ENCODE measurements around the gene EMSY.
"Not testable (repeated sequence)": the region's sequence is repeated elsewhere in the genome, so short reads cannot be mapped to it uniquely, and the experiment has no call there.

EMSY gene, protein sequence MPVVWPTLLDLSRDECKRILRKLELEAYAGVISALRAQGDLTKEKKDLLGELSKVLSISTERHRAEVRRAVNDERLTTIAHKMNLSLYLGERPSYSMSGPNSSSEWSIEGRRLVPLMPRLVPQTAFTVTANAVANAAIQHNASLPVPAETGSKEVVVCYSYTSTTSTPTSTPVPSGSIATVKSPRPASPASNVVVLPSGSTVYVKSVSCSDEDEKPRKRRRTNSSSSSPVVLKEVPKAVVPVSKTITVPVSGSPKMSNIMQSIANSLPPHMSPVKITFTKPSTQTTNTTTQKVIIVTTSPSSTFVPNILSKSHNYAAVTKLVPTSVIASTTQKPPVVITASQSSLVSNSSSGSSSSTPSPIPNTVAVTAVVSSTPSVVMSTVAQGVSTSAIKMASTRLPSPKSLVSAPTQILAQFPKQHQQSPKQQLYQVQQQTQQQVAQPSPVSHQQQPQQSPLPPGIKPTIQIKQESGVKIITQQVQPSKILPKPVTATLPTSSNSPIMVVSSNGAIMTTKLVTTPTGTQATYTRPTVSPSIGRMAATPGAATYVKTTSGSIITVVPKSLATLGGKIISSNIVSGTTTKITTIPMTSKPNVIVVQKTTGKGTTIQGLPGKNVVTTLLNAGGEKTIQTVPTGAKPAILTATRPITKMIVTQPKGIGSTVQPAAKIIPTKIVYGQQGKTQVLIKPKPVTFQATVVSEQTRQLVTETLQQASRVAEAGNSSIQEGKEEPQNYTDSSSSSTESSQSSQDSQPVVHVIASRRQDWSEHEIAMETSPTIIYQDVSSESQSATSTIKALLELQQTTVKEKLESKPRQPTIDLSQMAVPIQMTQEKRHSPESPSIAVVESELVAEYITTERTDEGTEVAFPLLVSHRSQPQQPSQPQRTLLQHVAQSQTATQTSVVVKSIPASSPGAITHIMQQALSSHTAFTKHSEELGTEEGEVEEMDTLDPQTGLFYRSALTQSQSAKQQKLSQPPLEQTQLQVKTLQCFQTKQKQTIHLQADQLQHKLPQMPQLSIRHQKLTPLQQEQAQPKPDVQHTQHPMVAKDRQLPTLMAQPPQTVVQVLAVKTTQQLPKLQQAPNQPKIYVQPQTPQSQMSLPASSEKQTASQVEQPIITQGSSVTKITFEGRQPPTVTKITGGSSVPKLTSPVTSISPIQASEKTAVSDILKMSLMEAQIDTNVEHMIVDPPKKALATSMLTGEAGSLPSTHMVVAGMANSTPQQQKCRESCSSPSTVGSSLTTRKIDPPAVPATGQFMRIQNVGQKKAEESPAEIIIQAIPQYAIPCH (N-terminal part only)

DNA sequence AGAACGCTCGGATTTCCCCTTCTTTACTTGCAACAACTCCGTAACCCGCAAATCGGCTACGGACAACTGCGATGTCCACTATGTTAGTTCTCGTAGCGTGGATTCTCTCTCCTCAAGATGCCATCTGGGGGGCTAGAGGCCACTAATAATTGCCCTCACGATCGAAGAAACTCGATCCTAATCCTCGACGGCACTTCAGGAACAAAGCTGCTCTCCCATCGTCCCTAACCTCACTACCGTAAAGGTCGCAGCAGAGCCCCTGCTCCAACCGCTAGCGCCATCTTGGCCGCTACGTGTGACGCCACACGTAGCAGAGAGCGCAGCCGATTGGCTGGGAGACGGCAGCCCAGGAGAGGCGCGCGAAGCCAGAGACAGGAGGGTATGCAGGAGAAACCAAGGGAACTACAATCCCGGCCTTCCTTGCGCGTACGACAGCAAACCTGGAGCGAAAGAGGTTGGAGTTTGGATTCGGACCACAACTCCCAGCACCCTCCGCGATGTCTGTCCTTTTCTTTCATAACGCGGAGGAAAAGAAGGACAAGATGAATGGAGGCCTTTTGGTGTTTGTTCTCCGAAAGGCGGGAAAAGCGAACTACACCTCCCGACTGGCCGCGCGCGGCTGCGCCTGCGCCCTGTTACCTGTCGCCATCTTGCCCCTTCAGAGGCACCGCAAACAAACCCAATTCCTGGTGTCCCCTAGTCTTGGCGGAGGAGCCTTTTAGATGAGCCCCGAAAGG is at the start of gene EMSY:
Gene EMSY (plus strand): TSS at position 635 of the 737 bp plus-strand sequence. CDS start 1,921 bp downstream, outside the sequence.
- peak; percentile 75 for DNase-seq (ENCODE audit: low read depth)

DNA sequence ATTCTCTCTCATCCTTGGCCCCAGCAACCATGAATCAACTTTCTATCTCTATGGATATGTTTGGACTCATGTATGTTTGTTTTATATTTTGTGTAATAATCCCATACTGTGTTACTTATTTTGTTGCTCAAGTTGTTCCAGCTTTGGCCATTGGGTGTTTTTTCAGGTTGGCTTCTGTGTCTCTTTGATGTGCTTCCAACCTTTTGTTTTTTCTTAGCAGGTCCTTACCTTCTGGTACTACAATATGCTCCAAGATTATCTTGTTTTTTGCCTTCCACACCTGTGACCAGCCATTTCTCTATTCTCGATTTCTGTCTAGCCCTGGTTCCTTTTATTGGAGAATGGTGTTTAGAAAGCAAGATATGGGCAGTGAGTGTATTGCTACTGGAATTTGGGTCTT is 49.5 kb upstream of the EMSY start:
- DNase-seq (ENCODE audit: low read depth) = no peak

DNA sequence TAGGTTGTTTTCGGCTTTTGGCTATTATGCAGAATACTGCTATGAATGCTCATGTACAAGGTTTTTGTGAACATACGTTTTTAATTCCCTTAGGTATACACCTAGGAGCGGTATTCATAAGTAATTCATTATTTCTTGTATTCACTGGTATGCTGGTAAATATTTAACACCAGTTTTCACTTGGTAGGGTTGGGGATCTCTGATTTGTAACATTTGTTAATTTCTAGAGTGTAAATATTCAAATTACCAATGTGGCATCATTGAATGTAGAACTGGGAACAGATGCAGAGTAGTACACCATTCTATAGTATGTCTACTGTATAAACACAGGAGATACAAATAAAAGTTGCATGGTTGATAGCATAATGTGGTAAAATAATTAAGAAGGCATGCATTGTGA is 47.4 kb upstream of the EMSY start:
- DNase-seq (ENCODE audit: low read depth) = no peak

GRCh38 chr11:76400967-76401366 is 43.9 kb upstream of the EMSY start:
- no peak for DNase-seq (ENCODE audit: low read depth)

DNA sequence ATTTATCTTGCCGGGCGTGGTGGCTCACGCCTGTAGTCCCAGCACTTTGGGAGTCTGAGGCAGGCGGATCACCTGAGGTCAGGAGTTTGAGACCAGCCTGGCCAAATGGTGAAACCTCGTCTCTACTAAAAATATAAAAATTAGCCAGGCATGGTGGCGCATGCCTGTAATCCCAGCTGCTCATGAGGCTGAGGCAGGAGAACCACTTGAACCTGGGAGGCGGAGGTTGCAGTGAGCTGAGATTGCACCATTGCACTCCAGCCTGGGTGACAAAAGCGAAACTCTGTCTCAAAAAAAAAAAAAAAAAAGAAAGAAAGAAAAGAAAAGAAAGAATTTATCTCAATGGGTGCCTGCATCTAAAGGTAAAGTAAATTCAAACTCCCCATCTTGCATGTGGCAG is 43.3 kb upstream of the EMSY start:
- not testable (repeated sequence) for DNase-seq (ENCODE audit: low read depth)

- no peak for DNase-seq (ENCODE audit: low read depth)
Observed at GRCh38 chr11:76406359-76406758, 38.5 kb upstream of the EMSY start.

GRCh38 chr11:76408171-76408965 is 36.5 kb upstream of the EMSY start:
- no peak for DNase-seq (ENCODE audit: low read depth)

GRCh38 chr11:76410851-76411357 is 33.9 kb upstream of the EMSY start:
- DNase-seq (ENCODE audit: low read depth) = no peak

DNA sequence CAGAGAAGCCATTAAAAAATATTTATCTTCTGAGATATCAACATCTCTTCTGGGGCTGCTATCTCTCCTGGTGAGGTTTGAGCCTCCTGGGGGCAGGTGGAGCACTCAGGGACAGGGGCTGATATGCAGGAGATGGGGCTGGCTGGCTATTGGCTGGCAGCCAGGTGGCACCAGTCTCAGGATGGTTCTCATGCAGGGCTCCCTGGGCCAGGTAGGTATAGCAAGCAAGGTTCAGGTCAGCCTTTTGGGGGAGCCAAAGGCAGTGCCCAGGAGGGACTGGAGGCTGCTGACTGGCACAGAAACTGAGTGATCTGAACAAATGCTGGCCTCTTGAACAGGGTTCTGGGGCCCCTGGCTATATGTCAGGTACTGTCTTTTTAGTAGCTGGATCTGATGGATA is 29.7 kb upstream of the EMSY start:
- no peak for DNase-seq (ENCODE audit: low read depth)

DNA sequence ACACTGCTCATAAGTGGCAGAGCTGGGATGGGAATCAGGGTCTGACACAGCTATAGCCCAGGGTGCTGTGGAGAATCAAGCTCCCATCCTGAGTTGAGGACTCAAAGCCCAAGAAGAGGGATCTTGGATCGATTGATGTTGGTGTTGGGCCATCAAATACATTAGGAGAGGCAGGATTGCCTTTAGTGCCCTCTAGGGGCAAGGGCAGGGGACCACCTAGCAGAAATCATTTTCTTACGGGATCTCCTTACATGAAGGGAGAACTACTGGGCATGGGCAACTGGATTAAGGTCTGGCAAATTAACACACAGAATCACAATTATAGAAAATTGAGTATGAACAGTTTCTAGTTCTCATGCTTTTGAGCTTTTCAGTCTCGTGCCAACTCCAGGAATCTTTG is 24.9 kb upstream of the EMSY start:
- DNase-seq (ENCODE audit: low read depth) = no peak

GRCh38 chr11:76424379-76424778 is 20.4 kb upstream of the EMSY start:
- DNase-seq (ENCODE audit: low read depth) = no peak

DNA sequence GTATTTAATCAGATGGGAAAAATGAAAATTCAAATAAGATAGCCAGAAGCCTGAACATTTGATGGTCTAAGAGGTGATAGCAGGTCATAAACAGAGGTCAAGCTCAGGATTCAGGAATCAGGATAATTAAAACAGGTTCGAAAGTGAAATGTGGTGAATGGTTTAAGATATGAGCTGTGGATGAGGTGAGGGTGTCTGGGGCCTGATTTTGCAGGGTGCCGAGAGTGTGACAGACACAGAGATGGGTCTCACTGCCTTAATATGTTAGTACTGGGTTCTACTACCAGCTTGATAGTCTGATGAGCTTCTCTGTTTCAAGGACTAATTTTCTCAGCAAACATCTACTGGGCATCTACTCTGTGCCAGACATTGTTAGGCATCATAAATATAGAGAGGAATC is 19.9 kb upstream of the EMSY start:
- DNase-seq (ENCODE audit: low read depth) = no peak

GRCh38 chr11:76426660-76427059 is 18.2 kb upstream of the EMSY start:
- DNase-seq (ENCODE audit: low read depth) = no peak

GRCh38 chr11:76436020-76436419 is 8.8 kb upstream of the EMSY start:
- DNase-seq (ENCODE audit: low read depth) = no peak

DNA sequence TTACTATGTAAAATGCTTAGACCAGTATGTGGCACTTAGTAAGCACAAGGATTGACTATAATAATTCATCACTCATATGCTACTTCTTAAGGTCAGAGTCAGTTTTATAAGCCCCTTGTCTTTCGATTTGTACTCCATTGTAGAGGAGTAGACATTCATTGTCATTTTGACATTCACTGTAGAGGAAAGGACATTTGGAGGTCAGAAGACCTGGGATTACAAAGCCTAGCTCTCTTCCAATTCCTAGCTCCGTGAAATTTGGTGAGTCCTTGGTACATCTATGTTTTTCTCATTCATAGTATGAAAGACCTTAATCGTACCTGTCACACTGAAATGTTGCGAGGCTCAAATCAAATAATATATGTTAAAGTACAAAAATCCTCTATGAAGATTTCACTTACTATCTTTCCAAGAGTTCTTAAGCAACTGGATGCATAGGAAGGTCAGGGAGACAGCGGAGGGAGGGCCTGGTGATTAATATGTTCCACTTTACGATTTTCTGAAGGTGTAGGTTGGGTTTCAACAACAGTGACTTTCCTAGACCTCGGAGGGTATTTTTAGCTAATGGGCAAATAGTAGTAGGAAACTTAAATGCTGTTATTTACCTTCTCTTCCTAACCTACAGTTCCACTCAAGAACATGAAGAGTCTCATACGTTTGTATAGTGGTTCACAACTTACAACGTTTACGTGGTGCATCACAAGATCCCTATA is 1.4 kb upstream of the EMSY start:
- no peak for DNase-seq (ENCODE audit: low read depth)

- DNase-seq (ENCODE audit: low read depth) = no peak
Observed at GRCh38 chr11:76444065-76444383, 794 bp upstream of the EMSY start.

DNA sequence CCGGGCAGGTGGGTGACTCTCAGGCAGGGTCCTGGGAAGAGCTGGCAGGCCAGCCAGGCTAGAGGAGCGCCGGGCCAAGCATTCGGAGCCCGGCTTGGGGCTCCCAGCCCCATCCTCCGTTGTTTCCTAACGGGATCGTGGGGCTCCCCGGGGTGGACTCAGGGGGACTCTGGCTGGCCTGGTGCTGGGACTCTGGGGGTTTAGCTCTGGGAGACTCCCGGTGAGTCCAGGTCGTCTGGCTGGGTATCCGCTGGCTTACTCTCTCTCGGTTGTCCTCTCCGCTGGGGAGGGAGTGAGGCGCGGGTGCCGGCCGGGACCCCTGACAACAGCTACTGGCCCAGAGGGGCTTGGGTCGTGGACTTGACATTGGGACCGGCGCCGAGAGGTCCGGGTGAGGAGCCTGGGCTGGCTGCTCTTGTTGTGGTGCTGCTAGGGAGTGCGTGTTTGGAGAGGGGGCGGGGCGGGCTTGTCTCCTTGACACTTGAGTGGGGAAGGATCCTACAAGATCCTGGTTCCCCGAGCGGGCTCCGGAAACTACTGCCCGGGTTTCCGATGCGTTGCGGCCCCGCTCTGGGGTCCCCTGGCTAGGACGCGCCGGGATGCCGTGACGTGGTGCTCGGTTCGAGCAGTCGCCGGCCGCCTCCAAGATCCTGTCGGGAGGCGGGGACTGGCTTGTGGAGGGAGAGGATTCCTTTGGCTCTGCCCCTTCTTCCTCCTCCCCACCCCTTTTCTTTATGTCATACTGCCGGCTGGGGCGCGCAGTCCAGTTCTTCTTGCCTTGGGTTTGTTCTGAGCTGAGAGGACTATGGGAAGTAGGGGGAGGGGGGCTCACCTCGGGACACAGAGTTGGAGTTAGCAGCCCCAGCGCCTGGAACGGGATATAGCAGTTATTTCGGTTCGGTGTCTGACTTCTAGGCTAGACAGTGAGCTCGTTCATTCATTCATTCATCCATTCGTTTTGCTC is 585 bp downstream of the EMSY start:
- peak; percentile 27 for DNase-seq (ENCODE audit: low read depth)

- no peak for DNase-seq (ENCODE audit: low read depth)
Observed at GRCh38 chr11:76448506-76448905, 3.7 kb downstream of the EMSY start.

DNA sequence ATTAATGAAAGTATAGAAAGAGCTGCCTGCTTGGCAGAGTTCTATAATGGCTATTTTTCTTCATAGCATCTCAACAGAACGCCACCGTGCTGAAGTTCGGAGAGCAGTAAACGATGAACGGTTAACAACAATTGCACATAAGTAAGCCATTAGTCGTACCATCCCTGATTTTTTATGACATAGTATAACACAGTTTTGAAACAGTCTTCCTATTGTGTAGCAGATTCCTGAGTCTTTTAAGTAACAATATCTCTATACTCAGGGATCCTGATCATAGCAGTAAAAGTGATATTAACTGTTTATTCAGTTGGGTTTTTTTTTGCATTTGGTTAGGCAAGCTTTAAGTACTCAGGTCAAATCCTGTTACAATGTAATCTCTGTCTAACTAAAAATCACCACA is 8.4 kb downstream of the EMSY start:
- no peak for DNase-seq (ENCODE audit: low read depth)

Data from stimulated activated CD8-positive, alpha-beta memory T cell treated with anti-CD3 and anti-CD28 coated beads, Interleukin-7, amount 100 ng/mL, for 24 hours (primary cell).